ENCODE measurements around the gene CRB1. TPM values are rescaled to one million over a fixed set of nuclear protein-coding genes. Genes with fewer than 3 reads are reported as not detected.

Gene CRB1
- total and polyA plus RNA-seq, 9 of the 15 experiments (the other 6 are each of a cell fraction or from before 2014, with no cell fraction given): 0.04 to 0.10 TPM; not detected in 7

DNA sequence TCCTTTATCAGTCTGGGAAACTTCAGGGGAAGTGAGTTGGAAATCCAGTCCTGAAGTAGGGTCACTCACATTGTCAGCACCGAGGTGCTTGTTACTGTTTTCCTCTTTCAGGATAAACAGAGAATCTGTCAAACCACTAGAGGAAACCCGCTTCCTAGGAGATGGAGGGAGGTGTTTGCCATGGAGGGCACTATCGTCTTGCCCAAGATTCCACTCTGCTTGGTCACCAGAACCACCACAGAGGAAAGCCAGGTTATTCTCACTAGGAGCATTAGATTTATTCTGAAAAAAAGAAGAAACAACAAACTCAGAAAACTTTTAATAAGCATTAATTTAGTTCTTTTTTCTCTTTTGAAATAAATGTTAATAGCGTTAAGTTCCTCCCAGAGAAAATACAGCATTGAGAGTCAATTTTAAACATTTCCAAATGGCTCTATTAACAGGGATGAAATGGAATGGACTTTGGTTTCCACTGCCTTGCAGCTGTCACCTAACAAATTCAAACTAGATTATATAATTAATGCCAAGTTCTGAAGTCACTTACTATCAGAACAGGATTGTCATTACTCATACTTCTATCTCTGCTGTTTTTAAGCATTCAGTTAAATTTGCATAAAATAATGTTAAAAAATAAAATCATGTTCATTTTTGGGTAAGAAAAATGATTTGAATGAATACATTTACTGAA, 242.8 kb downstream of the CRB1 start:
- POLR2A ChIA-PET: no interaction called here
- H3K27me3 ChIP-seq (ENCODE audit: control insufficient read depth in 2 of 2, insufficient read depth in 2 of 2, low read length in 2 of 2): no peaks in the 10 kb centered on the region
- intact Hi-C loops (cut with micrococcal nuclease): loop anchor here (10.0 kb wide), 1 partner anchor 554 kb away; no protein-coding TSS in a partner anchor

GRCh38 chr1:197515421-197515820, 247.4 kb downstream of the CRB1 start:
- Histone ChIP-seq H3K9me3 (replicated peaks; ENCODE audit: control insufficient read depth, insufficient read depth, low read depth, low read length) (no peaks in the 10 kb centered on the region), H3K27ac (ENCODE audit: extremely low read depth, low read depth, low read length) (no peak overlapping the region), H3K9me1 (ENCODE audit: control insufficient read depth, insufficient read depth, low read length) (no peaks in the 10 kb centered on the region), H3K4me1 (replicated peaks in 1 of 2; ENCODE audit: control insufficient read depth in 2 of 2, insufficient read depth in 2 of 2, low read length in 2 of 2) (no peaks in the 10 kb centered on the region), H3K9ac (ENCODE audit: insufficient read depth in 1 of 2, low read depth in 2 of 2, low read length in 2 of 2) (no peak overlapping the region), H3K4me2 (ENCODE audit: insufficient read depth, low read length) (no peak overlapping the region), H3K36me3 (ENCODE audit: control insufficient read depth, insufficient read depth, low read length) (peaks cover 3% of the 10 kb centered on the region; the same call in 1 of the 3 replicates), H4K20me1 (replicated peaks; ENCODE audit: control insufficient read depth, insufficient read depth, low read length) (no peaks in the 10 kb centered on the region), H3K4me3 (no peak overlapping the region), H2AFZ (ENCODE audit: low read depth, low read length) (no peak overlapping the region), H3K79me2 (ENCODE audit: control insufficient read depth, insufficient read depth, low read length) (no peaks in the 10 kb centered on the region), H3K27me3 (ENCODE audit: control insufficient read depth in 2 of 2, insufficient read depth in 2 of 2, low read length in 2 of 2) (no peaks in the 10 kb centered on the region)
- intact Hi-C loops (cut with micrococcal nuclease): loop anchor here (10.0 kb wide), 1 partner anchor 549 kb away; no protein-coding TSS in a partner anchor
- no peak for DNase-seq (ENCODE audit: extremely low read depth in 1 of 4, low spot score in 3 of 4)
- FAIRE-seq: no peak
- POLR2A ChIA-PET: no interaction called here
- BruUV-seq (replicated peaks): no TSS peak
- 53% methylated on average over 1 of the region's 1 CpG for WGBS (ENCODE audit: insufficient coverage, low coverage, missing lambda C conversion rate)
- in situ Hi-C loops (cut with MboI): no loop called here
- CTCF ChIA-PET (ENCODE audit: low intra/inter-chr PET ratio): no interaction called here
- no peak for ATAC-seq
- TF ChIP-seq ZNF583 (CRISPR knock-in tag; IDR thresholded peaks at IDR 0.05) (no peak), NR1H2 (CRISPR knock-in tag; IDR thresholded peaks at IDR 0.05) (no peak), EWSR1 (IDR thresholded peaks at IDR 0.05; ENCODE audit: borderline replicate concordance, low read depth, partially characterized antibody) (no peak), NFATC3 (IDR thresholded peaks at IDR 0.05) (no peak), ZNF695 (CRISPR knock-in tag; IDR thresholded peaks at IDR 0.05) (no peak), POLR3G (IDR thresholded peaks at IDR 0.05; ENCODE audit: extremely low read depth, insufficient read length, insufficient replicate concordance) (no peak), ZNF444 (CRISPR knock-in tag; IDR thresholded peaks at IDR 0.05) (no peak), NFE2 (IDR thresholded peaks at IDR 0.05; ENCODE audit: low read depth) (no peak)
- TF ChIP-seq, protein P1, sequence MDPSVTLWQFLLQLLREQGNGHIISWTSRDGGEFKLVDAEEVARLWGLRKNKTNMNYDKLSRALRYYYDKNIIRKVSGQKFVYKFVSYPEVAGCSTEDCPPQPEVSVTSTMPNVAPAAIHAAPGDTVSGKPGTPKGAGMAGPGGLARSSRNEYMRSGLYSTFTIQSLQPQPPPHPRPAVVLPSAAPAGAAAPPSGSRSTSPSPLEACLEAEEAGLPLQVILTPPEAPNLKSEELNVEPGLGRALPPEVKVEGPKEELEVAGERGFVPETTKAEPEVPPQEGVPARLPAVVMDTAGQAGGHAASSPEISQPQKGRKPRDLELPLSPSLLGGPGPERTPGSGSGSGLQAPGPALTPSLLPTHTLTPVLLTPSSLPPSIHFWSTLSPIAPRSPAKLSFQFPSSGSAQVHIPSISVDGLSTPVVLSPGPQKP (CRISPR knock-in tag; IDR thresholded peaks at IDR 0.05): no peak
- TF ChIP-seq, protein P2, sequence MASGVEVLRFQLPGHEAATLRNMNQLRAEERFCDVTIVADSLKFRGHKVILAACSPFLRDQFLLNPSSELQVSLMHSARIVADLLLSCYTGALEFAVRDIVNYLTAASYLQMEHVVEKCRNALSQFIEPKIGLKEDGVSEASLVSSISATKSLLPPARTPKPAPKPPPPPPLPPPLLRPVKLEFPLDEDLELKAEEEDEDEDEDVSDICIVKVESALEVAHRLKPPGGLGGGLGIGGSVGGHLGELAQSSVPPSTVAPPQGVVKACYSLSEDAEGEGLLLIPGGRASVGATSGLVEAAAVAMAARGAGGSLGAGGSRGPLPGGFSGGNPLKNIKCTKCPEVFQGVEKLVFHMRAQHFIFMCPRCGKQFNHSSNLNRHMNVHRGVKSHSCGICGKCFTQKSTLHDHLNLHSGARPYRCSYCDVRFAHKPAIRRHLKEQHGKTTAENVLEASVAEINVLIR (CRISPR knock-in tag; IDR thresholded peaks at IDR 0.05): no peak

More for the DNA sequence above, 242.8 kb downstream of the CRB1 start:
- Histone ChIP-seq H3K4me1 (replicated peaks in 1 of 2; ENCODE audit: control insufficient read depth in 2 of 2, insufficient read depth in 2 of 2, low read length in 2 of 2) (no peaks in the 10 kb centered on the region), H3K27ac (ENCODE audit: extremely low read depth, low read depth, low read length) (no peak overlapping the region), H3K4me2 (ENCODE audit: insufficient read depth, low read length) (no peak overlapping the region), H3K9me1 (ENCODE audit: control insufficient read depth, insufficient read depth, low read length) (no peaks in the 10 kb centered on the region), H3K4me3 (no peak overlapping the region), H2AFZ (ENCODE audit: low read depth, low read length) (no peak overlapping the region), H4K20me1 (replicated peaks; ENCODE audit: control insufficient read depth, insufficient read depth, low read length) (no peaks in the 10 kb centered on the region), H3K79me2 (ENCODE audit: control insufficient read depth, insufficient read depth, low read length) (no peaks in the 10 kb centered on the region), H3K36me3 (ENCODE audit: control insufficient read depth, insufficient read depth, low read length) (peaks cover 4% of the 10 kb centered on the region; the same call in 1 of the 3 replicates), H3K9me3 (replicated peaks; ENCODE audit: control insufficient read depth, insufficient read depth, low read depth, low read length) (no peaks in the 10 kb centered on the region), H3K9ac (ENCODE audit: insufficient read depth in 1 of 2, low read depth in 2 of 2, low read length in 2 of 2) (no peak overlapping the region)
- no TSS peak for BruUV-seq (replicated peaks)
- FAIRE-seq (no peak), DNase-seq (ENCODE audit: extremely low read depth in 1 of 4, low spot score in 3 of 4) (no peak), ATAC-seq (no peak)
- WGBS (ENCODE audit: insufficient coverage, low coverage, missing lambda C conversion rate): 62% methylated on average over 4 of the region's 4 CpGs
- in situ Hi-C loops (cut with MboI): no loop called here
- TF ChIP-seq NR3C1 (CRISPR knock-in tag; IDR thresholded peaks at IDR 0.05) (no peak), ZNF507 (tag; conservative IDR thresholded peaks at IDR 0.05) (no peak), ZNF274 (IDR thresholded peaks at IDR 0.05; ENCODE audit: borderline replicate concordance, low read depth, low read length) (no peak), ZNF354B (CRISPR knock-in tag; IDR thresholded peaks at IDR 0.05) (no peak), HNRNPLL (IDR thresholded peaks at IDR 0.05; ENCODE audit: low read depth, low read length, poor library complexity, severe bottlenecking) (no peak)
- TF ChIP-seq, protein P3, sequence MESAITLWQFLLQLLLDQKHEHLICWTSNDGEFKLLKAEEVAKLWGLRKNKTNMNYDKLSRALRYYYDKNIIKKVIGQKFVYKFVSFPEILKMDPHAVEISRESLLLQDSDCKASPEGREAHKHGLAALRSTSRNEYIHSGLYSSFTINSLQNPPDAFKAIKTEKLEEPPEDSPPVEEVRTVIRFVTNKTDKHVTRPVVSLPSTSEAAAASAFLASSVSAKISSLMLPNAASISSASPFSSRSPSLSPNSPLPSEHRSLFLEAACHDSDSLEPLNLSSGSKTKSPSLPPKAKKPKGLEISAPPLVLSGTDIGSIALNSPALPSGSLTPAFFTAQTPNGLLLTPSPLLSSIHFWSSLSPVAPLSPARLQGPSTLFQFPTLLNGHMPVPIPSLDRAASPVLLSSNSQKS (CRISPR knock-in tag; IDR thresholded peaks at IDR 0.05): no peak
- CTCF ChIA-PET (ENCODE audit: low intra/inter-chr PET ratio): no interaction called here
